Gastroesophageal sphincter (tissue), 4 donors: ENCODE data around the gene B4GALT3. TPM values are rescaled to one million over a fixed set of nuclear protein-coding genes. Genes with fewer than 3 reads are reported as not detected.

ENCODE experiments used
- ATAC-seq: fragments of 150-250 bp; one replicate; pipeline ENCODE4 v1.9.1; 2016; ENCODE audit warnings: mild to moderate bottlenecking, moderate library complexity
- H3K27ac ChIP-seq, 4 donors: fragments of 200-600 bp; sonication (generic) in 3 of 4; 1 replicate in 3 of 4; 2 replicates in 1 of 4; pipeline ENCODE4 v1.5.1; 2016 to 2019
- H3K27me3 ChIP-seq: fragments of 200-600 bp; sonication (generic); one replicate; pipeline ENCODE4 v1.5.1; 2019
- H3K36me3 ChIP-seq, 2 donors: fragments of 200-600 bp; sonication (generic); one replicate each; pipeline ENCODE4 v1.5.1; 2019; ENCODE audit warnings: control low read depth in 1 of 2
- H3K4me1 ChIP-seq, 3 donors: fragments of 200-600 bp; sonication (generic); 1 replicate in 2 of 3; 2 replicates in 1 of 3; pipeline ENCODE4 v1.5.1; 2016 to 2019; ENCODE audit warnings: control low read depth in 2 of 3
- H3K4me3 ChIP-seq, 2 donors: fragments of 200-600 bp; sonication (generic); one replicate each; pipeline ENCODE4 v1.5.1; 2019; ENCODE audit warnings: mild to moderate bottlenecking in 1 of 2, moderate library complexity in 1 of 2
- H3K9me3 ChIP-seq, 3 donors: fragments of 200-600 bp; sonication (generic); one replicate each; pipeline ENCODE4 v1.5.1; 2017 to 2019; ENCODE audit warnings: control low read depth in 2 of 3
- EP300 ChIP-seq: sonication (generic); formaldehyde crosslinking; IDR thresholded peaks from one replicate; pipeline ENCODE4 v1.6.1; 2017; ENCODE audit warnings: antibody characterized with exemption, mild to moderate bottlenecking
- POLR2A ChIP-seq, 2 donors: fragments of 450-650 bp; IDR thresholded peaks; one replicate each; pipeline ENCODE4 v1.6.1; 2017; ENCODE audit warnings: antibody characterized with exemption in 2 of 2, mild to moderate bottlenecking in 2 of 2, moderate library complexity in 1 of 2
- POLR2AphosphoS5 ChIP-seq: sonication (generic); formaldehyde crosslinking; IDR thresholded peaks from one replicate; pipeline ENCODE4 v1.6.1; 2017; ENCODE audit warnings: antibody characterized with exemption
- WGBS, 2 donors: methylation state at CpG; one replicate each; pipeline ENCODE4 v1.1.5; 2018; ENCODE audit warnings: low coverage in 1 of 2; 5-methylcytosine and 5-hydroxymethylcytosine counted together
- total RNA-seq, 4 donors: library from RNA; depleted of rRNA; stranded (reverse); fragments of >200 nt; gene quantifications; one replicate each; pipeline ENCODE4 v1.1.0, GENCODE V29; 2016
- TF ChIP-seq, protein P1 (sequence below), 4 experiments: fragments of 200-600 bp in 2 of 4; fragments of 450-650 bp in 2 of 4; sonication (generic) in 1 of 4; IDR thresholded peaks; one replicate each; pipeline ENCODE4 v1.5.1; 2017 to 2019; ENCODE audit warnings: antibody characterized with exemption in 4 of 4, mild to moderate bottlenecking in 2 of 4, moderate library complexity in 2 of 4

Gene B4GALT3
- total RNA-seq, 4 donors from 2014 or later = 14.8 to 26.4 (median 19.5) TPM

DNA sequence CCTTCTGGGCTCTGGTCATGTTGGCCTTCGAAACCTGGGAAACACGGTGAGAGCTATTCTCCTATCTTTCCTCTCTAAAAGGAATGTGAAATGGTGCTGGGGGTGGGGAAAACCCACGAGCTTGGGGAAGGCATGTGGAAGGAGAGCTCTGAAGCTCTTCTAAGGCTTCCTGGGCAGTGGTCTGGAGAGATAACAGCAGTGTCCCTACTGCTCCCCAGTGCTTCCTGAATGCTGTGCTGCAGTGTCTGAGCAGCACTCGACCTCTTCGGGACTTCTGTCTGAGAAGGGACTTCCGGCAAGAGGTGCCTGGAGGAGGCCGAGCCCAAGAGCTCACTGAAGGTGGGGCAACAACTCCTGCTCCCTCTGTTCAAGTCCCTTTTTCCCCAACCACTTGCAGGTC lies 15.3 kb downstream of the B4GALT3 start:
- no peaks in the 10 kb centered on the region for H3K27me3 ChIP-seq
- H3K4me1 ChIP-seq = peaks cover 7 to 62% (median 31%) of the 10 kb centered on the region in 3 donors
- H3K27ac ChIP-seq = no peak overlapping the region
- no peaks in the 10 kb centered on the region for H3K9me3 ChIP-seq
- no peak overlapping the region for H3K4me3 ChIP-seq
- WGBS, 2 donors = 64 to 79% methylated on average over 5 to 6 of the region's 7 CpGs
- ATAC-seq = no peak
- TF ChIP-seq, protein P1, sequence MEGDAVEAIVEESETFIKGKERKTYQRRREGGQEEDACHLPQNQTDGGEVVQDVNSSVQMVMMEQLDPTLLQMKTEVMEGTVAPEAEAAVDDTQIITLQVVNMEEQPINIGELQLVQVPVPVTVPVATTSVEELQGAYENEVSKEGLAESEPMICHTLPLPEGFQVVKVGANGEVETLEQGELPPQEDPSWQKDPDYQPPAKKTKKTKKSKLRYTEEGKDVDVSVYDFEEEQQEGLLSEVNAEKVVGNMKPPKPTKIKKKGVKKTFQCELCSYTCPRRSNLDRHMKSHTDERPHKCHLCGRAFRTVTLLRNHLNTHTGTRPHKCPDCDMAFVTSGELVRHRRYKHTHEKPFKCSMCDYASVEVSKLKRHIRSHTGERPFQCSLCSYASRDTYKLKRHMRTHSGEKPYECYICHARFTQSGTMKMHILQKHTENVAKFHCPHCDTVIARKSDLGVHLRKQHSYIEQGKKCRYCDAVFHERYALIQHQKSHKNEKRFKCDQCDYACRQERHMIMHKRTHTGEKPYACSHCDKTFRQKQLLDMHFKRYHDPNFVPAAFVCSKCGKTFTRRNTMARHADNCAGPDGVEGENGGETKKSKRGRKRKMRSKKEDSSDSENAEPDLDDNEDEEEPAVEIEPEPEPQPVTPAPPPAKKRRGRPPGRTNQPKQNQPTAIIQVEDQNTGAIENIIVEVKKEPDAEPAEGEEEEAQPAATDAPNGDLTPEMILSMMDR (IDR thresholded peaks at IDR 0.05) = no peak
- no peak for TF ChIP-seq POLR2A (IDR thresholded peaks at IDR 0.05)
- TF ChIP-seq EP300 = no peak
- TF ChIP-seq POLR2AphosphoS5 = no peak
- peaks cover 0 to 61% of the 10 kb centered on the region in 2 donors for H3K36me3 ChIP-seq

DNA sequence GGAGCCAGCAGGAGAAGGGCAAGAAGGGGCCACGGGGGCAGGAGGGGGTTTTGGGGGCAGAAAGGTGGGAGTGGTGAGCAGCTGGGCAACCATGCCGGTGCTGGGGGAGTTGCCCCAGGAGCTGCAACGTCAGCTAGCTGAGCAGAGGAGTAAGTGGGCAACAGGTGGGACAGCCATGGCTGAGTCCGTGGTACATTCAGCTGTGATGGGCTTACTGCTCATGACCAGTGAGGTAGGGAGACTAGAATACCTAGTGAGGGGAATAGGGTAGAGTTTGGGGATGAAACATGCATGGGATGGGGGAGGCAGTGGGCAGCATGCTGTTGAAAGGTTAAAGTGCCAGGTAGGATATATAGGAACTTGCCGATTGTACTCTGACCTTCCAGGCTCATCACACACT lies 15.7 kb downstream of the B4GALT3 start:
- Histone ChIP-seq H3K4me1 (peaks cover 7 to 58% (median 29%) of the 10 kb centered on the region in 3 donors), H3K27ac (peak overlapping the region in 1 of 4 donors; percentile 92), H3K9me3 (no peaks in the 10 kb centered on the region), H3K36me3 (peaks cover 0 to 65% of the 10 kb centered on the region in 2 donors), H3K27me3 (no peaks in the 10 kb centered on the region), H3K4me3 (no peak overlapping the region)
- TF ChIP-seq POLR2AphosphoS5 (no peak), POLR2A (IDR thresholded peaks at IDR 0.05) (no peak), EP300 (no peak)
- TF ChIP-seq, protein P1 (IDR thresholded peaks at IDR 0.05) = no peak
- WGBS, 2 donors = 75 to 76% methylated on average over 4 to 5 of the region's 5 CpGs
- ATAC-seq = no peak

DNA sequence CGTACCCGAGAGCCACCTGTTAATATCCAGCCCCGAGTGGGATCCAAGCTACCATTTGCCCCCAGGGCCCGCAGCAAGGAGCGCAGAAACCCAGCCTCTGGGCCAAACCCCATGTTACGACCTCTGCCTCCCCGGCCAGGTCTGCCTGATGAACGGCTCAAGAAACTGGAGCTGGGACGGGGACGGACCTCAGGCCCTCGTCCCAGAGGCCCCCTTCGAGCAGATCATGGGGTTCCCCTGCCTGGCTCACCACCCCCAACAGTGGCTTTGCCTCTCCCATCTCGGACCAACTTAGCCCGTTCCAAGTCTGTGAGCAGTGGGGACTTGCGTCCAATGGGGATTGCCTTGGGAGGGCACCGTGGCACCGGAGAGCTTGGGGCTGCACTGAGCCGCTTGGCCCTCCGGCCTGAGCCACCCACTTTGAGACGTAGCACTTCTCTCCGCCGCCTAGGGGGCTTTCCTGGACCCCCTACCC lies 16.6 kb downstream of the B4GALT3 start:
- ATAC-seq = no peak
- H3K27me3 ChIP-seq = no peaks in the 10 kb centered on the region
- H3K9me3 ChIP-seq = no peaks in the 10 kb centered on the region
- peak overlapping the region in 1 of 2 donors; percentile 98 for H3K4me3 ChIP-seq
- WGBS, 2 donors = 92 to 97% methylated on average over 6 to 10 of the region's 22 CpGs
- TF ChIP-seq POLR2AphosphoS5 = no peak
- TF ChIP-seq, protein P1 (IDR thresholded peaks at IDR 0.05) = no peak
- no peak for TF ChIP-seq EP300
- no peak for TF ChIP-seq POLR2A (IDR thresholded peaks at IDR 0.05)
- peaks cover 0 to 66% of the 10 kb centered on the region in 2 donors for H3K36me3 ChIP-seq
- H3K27ac ChIP-seq = peak overlapping the region in 2 of 4 donors; percentile 92 to 94
- peaks cover 7 to 57% (median 29%) of the 10 kb centered on the region in 3 donors for H3K4me1 ChIP-seq

DNA sequence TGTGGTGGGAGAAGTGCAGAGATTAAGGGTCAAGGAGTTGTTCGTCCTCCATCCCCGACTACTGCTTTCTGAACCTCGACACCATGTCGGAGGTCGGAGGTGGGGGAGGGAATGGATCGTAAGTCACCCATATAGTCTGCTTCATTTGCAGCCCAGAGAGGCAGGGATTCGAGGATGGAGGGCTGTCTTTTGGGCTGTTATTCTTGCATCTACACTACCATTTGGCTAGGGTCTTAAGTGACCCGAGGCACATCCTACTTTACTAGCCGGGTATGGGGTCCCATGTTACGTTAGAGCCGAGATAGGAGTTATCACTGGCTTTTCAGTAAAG lies 17.4 kb downstream of the B4GALT3 start:
- Histone ChIP-seq H3K36me3 (peaks cover 0 to 63% of the 10 kb centered on the region in 2 donors), H3K27ac (peak overlapping the region; percentile 82 to 94 (median 93)), H3K4me1 (peaks cover 7 to 58% (median 26%) of the 10 kb centered on the region in 3 donors), H3K9me3 (no peaks in the 10 kb centered on the region), H3K27me3 (no peaks in the 10 kb centered on the region), H3K4me3 (peak overlapping the region; percentile 95 to 98)
- ATAC-seq = no peak
- TF ChIP-seq POLR2A (IDR thresholded peaks at IDR 0.05) = no peak
- TF ChIP-seq POLR2AphosphoS5 = no peak
- no peak for TF ChIP-seq EP300
- TF ChIP-seq, protein P1 (IDR thresholded peaks at IDR 0.05) = no peak
- 0 to 5% methylated on average over 2 to 6 of the region's 11 CpGs for WGBS, 2 donors

DNA sequence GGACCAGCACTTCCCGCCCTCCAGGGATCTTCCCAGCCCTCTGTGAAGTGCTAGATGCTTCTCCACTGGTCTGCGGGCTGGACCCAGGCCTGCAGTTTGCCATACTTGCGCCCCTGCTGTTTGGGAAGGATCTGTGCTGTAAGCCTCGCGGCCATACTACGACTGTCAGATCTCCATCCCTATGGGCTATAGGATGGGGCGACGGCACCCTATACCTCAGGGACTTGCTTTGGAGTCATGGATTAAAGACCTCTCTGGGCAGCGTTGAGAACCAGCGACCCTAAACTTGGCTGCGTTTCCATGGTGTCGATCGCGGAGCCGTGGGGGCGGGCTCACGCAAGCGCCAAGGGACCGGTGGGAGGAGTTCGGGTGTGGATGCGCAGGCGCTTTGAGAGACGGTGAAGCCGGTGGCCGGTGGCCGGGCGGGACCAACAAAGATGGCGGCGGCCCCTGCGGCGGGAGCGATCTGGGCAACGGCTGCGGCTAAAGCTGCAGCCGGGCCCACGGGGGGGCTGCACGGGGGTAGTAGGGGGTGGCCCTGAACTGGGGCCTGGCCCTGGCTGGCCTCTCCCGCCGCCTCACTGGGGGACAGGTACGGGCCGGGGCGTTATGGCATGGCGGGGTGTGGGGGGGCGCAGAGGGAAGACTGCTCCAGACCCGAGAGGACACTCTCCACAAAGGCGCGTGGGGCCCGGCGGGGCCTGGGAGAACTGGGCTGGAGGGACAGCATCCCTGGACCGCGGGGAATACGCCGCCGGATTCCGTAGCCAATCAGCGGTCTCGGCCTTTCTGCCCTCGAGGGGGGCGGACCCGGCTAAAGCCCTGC lies 18.0 kb downstream of the B4GALT3 start, which contains the start of gene USP21:
TSS of gene USP21 (plus strand) at position 414 of the 826 bp plus-strand sequence. CDS start 1,141 bp downstream, outside the sequence.
- Histone ChIP-seq H3K27ac (peak within 1 kb of the TSS; percentile 82 to 94 (median 93)), H3K9me3 (no peaks in the 10 kb centered on the region), H3K4me1 (peaks cover 7 to 61% (median 30%) of the 10 kb centered on the region in 3 donors), H3K4me3 (peak within 1 kb of the TSS; percentile 95 to 98), H3K27me3 (no peaks in the 10 kb centered on the region), H3K36me3 (peaks cover 0 to 58% of the 10 kb centered on the region in 2 donors)
- ATAC-seq = peak; percentile 95
- peak; percentile 52 to 53 for TF ChIP-seq POLR2A (IDR thresholded peaks at IDR 0.05)
- TF ChIP-seq POLR2AphosphoS5 = peak; percentile 61
- TF ChIP-seq, protein P1 (IDR thresholded peaks at IDR 0.05) = peak in 3 of 4 experiments; percentile 1 to 46 (median 31)
- TF ChIP-seq EP300 = no peak
- WGBS, 2 donors = 0% methylated on average over 1 to 10 of the region's 60 CpGs
